Activated CD4-positive, CD25-positive, alpha-beta regulatory T cell treated with anti-CD3 and anti-CD28 coated beads, Interleukin-2, amount 50 U/mL, for 72 hours (primary cell): ENCODE results near the gene FAM222A.
A peak's percentile ranks its signal among the peaks of the same experiment; 100 is the strongest.

ENCODE experiments used
- DNase-seq: peaks from one replicate; pipeline ENCODE4 v3.0.0; 2021

The FAM222A gene

DNA sequence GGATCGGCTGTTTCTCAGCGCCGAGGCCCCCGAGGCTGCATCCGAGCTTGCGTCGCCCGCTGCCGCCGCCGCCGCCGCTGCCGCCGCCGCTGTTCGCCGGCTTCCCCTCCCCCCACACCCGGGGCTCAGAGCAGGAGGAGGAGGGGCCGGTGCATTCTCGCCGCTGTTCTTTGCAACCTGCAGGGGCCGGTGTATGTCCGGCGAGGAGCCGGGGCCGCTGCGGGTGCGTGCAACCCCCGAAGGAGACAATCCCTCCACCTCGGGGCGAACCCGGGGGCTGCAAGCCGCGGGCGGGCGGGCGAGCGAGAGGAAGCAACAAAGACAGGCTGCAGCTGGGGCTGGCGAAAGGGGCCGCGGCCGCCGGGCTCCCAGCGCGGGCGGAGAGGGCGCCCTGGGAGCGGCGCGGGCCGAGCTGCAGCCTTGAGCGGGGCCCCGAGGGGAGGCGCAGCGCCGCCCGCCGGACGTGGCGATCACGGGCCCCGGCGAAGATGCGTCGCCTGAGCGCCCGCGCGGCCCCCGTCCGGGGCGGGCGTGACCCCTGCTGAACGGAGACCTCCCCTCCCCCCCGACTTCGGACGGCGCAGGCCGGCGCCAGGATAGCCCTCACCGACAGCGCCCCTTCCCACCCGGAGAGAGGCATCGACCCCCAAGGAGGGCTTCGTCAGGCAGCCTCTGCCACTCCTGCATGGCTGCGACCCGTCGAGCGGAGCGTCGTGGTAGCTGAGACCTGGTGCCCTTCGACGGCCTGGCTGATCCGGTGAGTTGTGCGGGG, 702 bp downstream of the FAM222A start:
- peak; percentile 55 for DNase-seq

GRCh38 chr12:109714913-109715244, 1.3 kb downstream of the FAM222A start:
- no peak for DNase-seq

- DNase-seq: no peak
Observed at GRCh38 chr12:109715310-109716091, 1.9 kb downstream of the FAM222A start.

GRCh38 chr12:109716092-109716479, 2.5 kb downstream of the FAM222A start:
- DNase-seq: no peak

DNA sequence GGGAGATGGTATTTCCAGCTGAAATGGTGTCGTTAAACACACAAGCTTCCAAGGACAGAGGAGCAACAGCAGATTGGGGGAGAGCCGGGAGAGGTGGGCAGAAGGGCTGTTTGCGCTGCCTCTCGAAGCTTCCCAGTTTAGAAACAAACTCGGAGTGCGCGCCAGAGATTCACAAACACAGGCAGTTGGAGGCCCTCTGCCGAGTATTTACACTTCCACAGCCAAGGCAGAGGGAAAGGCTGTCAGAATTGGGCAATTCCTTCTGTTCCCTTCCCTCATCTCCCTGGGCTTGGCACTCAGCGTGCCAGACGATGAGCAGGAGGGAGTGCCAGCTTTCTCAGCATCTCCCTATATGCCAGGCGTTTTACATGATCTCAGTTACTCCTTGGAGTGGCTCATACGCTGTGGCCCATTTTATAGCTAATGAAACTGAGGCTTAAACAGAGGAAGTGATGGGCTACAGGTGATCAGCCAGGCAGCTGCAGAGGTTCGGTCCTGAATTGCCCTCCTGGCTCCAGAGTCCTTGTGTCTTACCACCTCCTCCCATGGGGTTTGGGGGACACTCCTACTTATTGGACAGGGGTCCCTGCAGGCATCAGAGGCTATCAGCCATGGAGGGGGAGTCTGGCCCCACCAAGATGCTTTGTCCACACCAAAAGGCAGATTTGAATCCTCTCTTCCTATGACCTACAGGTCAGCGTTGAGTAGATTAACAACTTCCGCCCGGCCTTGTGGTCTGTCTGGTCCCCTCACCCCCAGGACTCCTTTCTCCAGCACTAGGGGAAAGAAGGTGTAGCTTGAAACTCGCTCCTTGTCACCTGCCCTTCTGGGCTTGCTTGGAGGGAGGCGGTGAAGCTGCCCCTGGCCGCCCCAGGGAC, 3.1 kb downstream of the FAM222A start:
- DNase-seq: no peak

GRCh38 chr12:109717390-109718357, 4.0 kb downstream of the FAM222A start:
- no peak for DNase-seq

- DNase-seq: no peak
Observed at GRCh38 chr12:109718390-109718789, 4.8 kb downstream of the FAM222A start.

DNA sequence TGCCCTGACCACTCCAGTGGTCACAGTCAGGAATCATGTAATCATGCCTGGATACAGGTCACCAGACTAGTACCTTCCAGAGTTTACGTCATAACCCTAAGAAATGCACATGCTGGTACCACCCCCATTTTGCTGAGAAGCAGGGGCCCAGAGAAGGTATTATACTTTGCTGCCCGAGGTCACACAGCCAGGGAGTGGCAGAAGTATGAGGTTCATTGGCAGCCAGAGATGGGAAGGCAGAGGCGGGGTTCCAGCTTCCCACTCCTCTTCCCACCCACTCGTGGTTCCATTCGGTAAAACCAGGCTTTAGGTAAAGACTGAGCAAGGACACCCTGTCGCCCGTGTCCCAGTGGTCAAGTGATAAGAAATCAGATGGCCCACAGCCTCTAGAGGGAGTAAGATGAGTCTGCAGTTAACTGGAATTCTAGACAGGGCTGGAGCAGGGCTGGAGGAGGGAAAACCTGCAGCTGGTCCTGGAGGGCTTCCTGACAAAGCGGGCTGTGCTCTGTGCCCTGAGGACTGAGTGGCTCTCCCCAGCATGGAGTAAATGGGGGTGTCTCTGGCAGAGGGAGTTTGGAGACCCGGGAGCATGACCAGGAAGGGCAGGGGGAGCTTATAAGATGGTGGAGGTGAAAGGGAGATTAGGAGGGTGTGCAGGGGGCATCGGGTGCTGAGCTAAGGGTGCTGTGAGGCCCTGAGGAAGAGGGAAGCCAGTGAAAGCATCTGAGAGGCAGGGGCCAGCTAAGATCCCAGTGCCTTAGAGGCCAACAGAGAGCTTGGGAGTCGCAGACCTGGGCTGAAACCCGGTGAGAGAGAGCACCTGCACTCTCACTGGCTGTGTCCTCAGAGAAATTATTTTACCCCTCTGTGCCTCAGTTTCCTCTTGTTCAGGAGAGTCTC, 5.7 kb downstream of the FAM222A start:
- DNase-seq: no peak

- no peak for DNase-seq
Observed at GRCh38 chr12:109720152-109720856, 6.7 kb downstream of the FAM222A start.

DNA sequence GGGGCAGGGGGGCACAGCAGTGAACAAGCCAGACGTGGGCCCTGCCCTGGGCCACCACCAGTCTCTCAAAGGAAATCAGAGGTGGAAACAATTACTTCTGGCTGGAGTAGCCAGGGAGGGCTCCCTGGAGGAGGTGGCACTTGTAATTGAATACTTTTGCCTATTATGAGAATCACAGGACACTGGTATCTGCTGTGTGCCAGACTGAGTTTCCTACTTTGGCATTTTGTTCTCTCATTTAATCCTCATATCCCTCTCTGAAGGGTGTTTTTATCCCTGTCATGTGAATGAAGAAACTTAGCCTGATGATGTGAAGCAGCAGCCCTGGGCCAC, 7.2 kb downstream of the FAM222A start:
- DNase-seq: no peak

DNA sequence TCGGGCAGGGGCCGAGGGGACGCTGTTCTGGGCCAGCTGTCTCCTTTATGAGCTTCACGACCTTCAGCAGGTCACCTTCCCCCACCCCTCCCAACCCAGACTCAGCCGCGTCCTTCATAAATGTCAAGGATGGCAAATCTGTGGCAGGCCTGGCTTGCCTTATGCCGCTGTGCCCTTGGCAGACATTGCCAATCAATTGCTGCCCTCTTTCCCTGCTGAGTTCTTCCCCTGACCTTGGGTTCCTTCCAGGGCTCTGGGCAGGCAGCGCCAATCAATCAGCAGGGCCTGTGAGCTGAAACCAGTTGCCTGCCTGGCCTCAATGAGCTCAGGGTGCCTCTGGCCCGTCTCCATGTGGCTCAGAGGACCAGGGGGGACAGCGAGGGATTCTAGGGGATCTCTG, 7.7 kb downstream of the FAM222A start:
- no peak for DNase-seq

DNA sequence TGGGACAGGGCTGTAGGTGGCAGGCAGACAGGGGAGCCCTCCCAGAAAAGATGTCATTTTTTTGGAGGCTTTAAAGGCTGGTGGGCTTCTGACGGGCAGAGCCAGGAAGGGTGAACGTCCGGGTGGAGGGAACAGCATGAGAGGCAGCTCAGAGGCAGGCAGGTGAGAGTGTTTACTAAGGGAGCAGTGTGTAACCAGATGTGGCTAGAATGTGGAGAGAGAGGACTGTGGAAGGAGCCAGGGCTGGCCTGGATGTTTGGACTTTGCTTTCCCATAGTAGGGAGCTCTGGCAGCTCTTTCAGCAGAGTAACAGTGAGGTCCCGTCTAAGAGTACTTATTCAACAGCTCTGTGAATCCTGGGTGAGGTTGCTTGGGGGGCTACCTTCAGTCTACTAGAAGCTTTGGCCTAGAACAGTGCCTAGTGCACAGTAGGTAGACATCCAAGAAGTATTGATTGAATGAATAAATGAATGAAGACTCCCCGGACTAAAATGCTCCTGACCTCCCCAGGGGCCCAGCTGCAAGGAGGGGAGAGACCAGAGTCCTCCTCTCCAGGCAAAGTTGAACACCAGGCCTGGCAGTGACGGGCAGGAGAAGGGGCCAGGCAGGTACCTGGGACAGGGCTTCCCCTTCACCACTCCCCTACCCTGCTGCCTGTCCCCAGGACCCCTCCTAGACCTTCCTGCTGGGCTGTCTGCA, 8.5 kb downstream of the FAM222A start:
- DNase-seq: no peak

- DNase-seq: no peak
Observed at GRCh38 chr12:109722721-109723094, 9.1 kb downstream of the FAM222A start.

GRCh38 chr12:109723311-109723881, 9.8 kb downstream of the FAM222A start:
- no peak for DNase-seq

DNA sequence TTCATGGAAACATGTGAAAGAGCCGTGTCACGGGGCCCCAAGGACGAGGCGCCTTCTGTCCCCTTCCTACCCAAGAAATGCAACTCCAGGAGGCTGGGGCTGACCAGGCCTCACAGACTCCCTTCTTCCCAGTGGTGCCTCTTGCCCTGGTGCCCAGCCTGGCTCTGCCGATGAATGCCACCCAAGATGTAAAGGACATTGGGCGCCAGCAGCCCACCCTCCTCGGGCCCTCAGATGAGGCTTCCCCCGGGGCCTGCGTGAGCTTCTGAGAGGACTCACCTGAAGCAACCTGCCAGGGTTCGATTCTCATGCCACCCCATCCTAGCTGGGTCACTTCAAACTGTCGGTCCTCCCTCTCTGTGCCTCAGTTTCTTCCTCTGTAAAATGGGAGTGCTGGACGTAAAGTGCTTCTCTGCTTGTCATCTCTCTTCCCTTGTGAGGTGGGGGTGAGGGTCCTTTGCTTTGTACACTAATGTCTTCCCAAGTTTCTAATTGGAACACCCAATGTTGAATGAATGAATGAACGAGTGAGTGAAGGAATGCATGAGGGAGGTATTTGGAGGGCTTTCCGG, 10.8 kb downstream of the FAM222A start:
- DNase-seq: no peak

- DNase-seq: no peak
Observed at GRCh38 chr12:109725321-109726105, 11.9 kb downstream of the FAM222A start.

- DNase-seq: no peak
Observed at GRCh38 chr12:109726106-109726497, 12.5 kb downstream of the FAM222A start.

DNA sequence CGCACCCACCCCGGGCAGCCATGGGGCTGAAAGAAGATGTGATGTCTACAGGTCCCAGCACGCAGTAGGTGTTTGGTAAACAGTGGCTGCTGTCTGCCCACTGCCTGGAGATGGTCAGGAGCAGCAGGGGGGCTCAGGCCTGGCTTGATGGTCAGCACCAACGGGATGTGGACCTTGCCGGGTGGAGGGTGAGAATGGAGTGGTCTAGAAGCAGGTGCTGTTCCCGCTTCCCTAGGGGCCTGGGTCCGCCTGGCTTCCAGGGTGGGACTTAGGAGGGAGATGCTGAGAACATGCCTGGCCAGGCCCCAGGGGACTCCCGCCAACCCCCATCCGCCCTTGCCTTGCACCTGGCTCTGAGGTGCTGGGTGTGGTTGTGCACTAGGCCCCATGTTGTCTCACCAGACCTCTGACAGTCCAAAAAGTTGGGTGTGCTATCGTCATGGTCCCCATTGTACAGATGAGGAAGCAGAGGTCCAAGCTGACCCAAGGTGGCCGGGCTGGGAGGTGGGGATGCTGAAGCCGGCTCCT, 12.9 kb downstream of the FAM222A start:
- no peak for DNase-seq
